IMR-90 (cell line): Measurements from ENCODE around the gene A3GALT2. TPM values are rescaled to one million over a fixed set of nuclear protein-coding genes. Genes with fewer than 3 reads are reported as not detected.

Source experiments
- ATAC-seq: fragments of 200-7000 bp; cut with Tn5 transposase; 2 replicates; pipeline ENCODE4 v1.9.1; 2020; ENCODE audit warnings: low read depth, mild to moderate bottlenecking, moderate library complexity
- BruUV-seq: library from RNA; stranded (reverse); fragments of 400-500 nt; replicated peaks from 2 replicates; lab custom pipeline; 2021; lab: Mats Ljungman, UMichigan
- CTCF ChIA-PET: fragments of 300-600 bp; formaldehyde crosslinking; extraction: SDS; loops from one replicate; lab custom pipeline; 2021; ENCODE audit warnings: antibody characterized with exemption; lab: Yijun Ruan, JAX
- POLR2A ChIA-PET: fragments of 300-600 bp; sonication (Branson Sonifier 250); formaldehyde crosslinking; loops from one replicate; lab custom pipeline; 2022; ENCODE audit warnings: antibody characterized with exemption; ENCODE audit not compliant: unreplicated experiment; lab: Charles Lee
- DNase-seq: peaks from one replicate; pipeline ENCODE4 v3.0.0; 2013
- H2AFZ ChIP-seq: replicated peaks from 2 replicates; pipeline ENCODE3; 2013; ENCODE audit warnings: low read length, mild to moderate bottlenecking; ENCODE audit not compliant: poor library complexity
- H2AK5ac ChIP-seq: 2 replicates; pipeline ENCODE4 v1.6.1; 2013; ENCODE audit warnings: low read depth, low read length, inconsistent platforms
- H2AK9ac ChIP-seq: replicated peaks from 2 replicates; pipeline ENCODE3; 2013; ENCODE audit warnings: mild to moderate bottlenecking, low read depth, low read length, moderate library complexity; ENCODE audit not compliant: poor library complexity
- H2BK120ac ChIP-seq: 2 replicates; pipeline ENCODE4 v1.6.1; 2013; ENCODE audit warnings: low read depth, low read length, inconsistent platforms
- H2BK15ac ChIP-seq: 3 replicates; pipeline ENCODE4 v1.6.1; 2013; ENCODE audit warnings: low read depth, low read length, inconsistent platforms
- H2BK20ac ChIP-seq: 2 replicates; pipeline ENCODE4 v1.6.1; 2013; ENCODE audit warnings: low read depth, mild to moderate bottlenecking, inconsistent platforms, low read length, moderate library complexity
- H2BK5ac ChIP-seq: 2 replicates; pipeline ENCODE4 v1.6.1; 2013; ENCODE audit warnings: mild to moderate bottlenecking, low read depth, low read length, inconsistent platforms; ENCODE audit not compliant: poor library complexity, severe bottlenecking
- H3K14ac ChIP-seq: replicated peaks from 2 replicates; pipeline ENCODE4 v1.6.1; 2013; ENCODE audit warnings: low read depth, low read length, inconsistent platforms
- H3K18ac ChIP-seq: 2 replicates; pipeline ENCODE4 v1.6.1; 2013; ENCODE audit warnings: low read depth, low read length, control low read depth
- H3K23ac ChIP-seq: 2 replicates; pipeline ENCODE4 v1.6.1; 2013; ENCODE audit warnings: low read depth, low read length, inconsistent platforms
- H3K27ac ChIP-seq: 2 replicates; pipeline ENCODE4 v1.5.1; 2013; ENCODE audit warnings: mild to moderate bottlenecking, control low read depth, low read length; ENCODE audit not compliant: insufficient read depth
- H3K27me3 ChIP-seq: 2 replicates; pipeline ENCODE4 v1.6.1; 2013; ENCODE audit warnings: low read length; ENCODE audit not compliant: control insufficient read depth, insufficient read depth
- H3K36me3 ChIP-seq: 2 replicates; pipeline ENCODE4 v1.6.1; 2013; ENCODE audit warnings: low read length, mixed read lengths; ENCODE audit not compliant: control insufficient read depth, insufficient read depth
- H3K4ac ChIP-seq: 2 replicates; pipeline ENCODE4 v1.6.1; 2013; ENCODE audit warnings: low read depth, low read length, inconsistent platforms
- H3K4me1 ChIP-seq: 2 replicates; pipeline ENCODE4 v1.6.1; 2013; ENCODE audit warnings: low read length, mixed read lengths; ENCODE audit not compliant: control insufficient read depth, insufficient read depth
- H3K4me2 ChIP-seq: 2 replicates; pipeline ENCODE4 v1.6.1; 2013; ENCODE audit warnings: low read depth, mild to moderate bottlenecking, control low read depth, low read length, moderate library complexity
- H3K4me3 ChIP-seq: 2 replicates; pipeline ENCODE4 v1.5.1; 2013; ENCODE audit warnings: low read depth, mild to moderate bottlenecking, control low read depth, low read length, moderate library complexity; ENCODE audit not compliant: insufficient read depth
- H3K56ac ChIP-seq: 2 replicates; pipeline ENCODE4 v1.6.1; 2013; ENCODE audit warnings: low read length, inconsistent platforms; ENCODE audit not compliant: insufficient read depth; ENCODE audit errors: extremely low read depth
- H3K79me1 ChIP-seq, 2 experiments: 2 replicates each; pipeline ENCODE4 v1.6.1; 2013; ENCODE audit warnings: low read length in 2 of 2, inconsistent platforms in 1 of 2, low read depth in 1 of 2
- H3K9ac ChIP-seq: 2 replicates; pipeline ENCODE4 v1.6.1; 2013; ENCODE audit warnings: low read depth, low read length, control low read depth
- H3K9me1 ChIP-seq: 2 replicates; pipeline ENCODE4 v1.6.1; 2013; ENCODE audit warnings: low read length, inconsistent platforms; ENCODE audit not compliant: insufficient read depth
- H3K9me3 ChIP-seq: 2 replicates; pipeline ENCODE4 v1.6.1; 2013; ENCODE audit warnings: low read length; ENCODE audit not compliant: control insufficient read depth, insufficient read depth
- H4K20me1 ChIP-seq: 2 replicates; pipeline ENCODE4 v1.6.1; 2013; ENCODE audit warnings: low read length, inconsistent platforms; ENCODE audit not compliant: insufficient read depth
- H4K5ac ChIP-seq: 2 replicates; pipeline ENCODE4 v1.6.1; 2013; ENCODE audit warnings: mild to moderate bottlenecking, low read depth, low read length, control low read depth
- H4K8ac ChIP-seq, 2 experiments: 2 replicates each; pipeline ENCODE4 v1.6.1; 2013; ENCODE audit warnings: low read depth in 2 of 2, low read length in 2 of 2, control low read depth in 1 of 2, inconsistent platforms in 1 of 2
- H4K91ac ChIP-seq: 2 replicates; pipeline ENCODE4 v1.6.1; 2013; ENCODE audit warnings: low read depth, low read length, inconsistent platforms; ENCODE audit not compliant: insufficient read depth
- BHLHE40 ChIP-seq: fragments of 150-350 bp; IDR thresholded peaks from 2 replicates; pipeline ENCODE4 v1.6.1; 2016; ENCODE audit warnings: mild to moderate bottlenecking, low read depth, low read length
- CEBPB ChIP-seq: IDR thresholded peaks from 2 replicates; pipeline ENCODE4 v1.6.1; 2012; ENCODE audit warnings: low read depth, low read length, improper control_type of control experiment
- CHD1 ChIP-seq: IDR thresholded peaks from 2 replicates; pipeline ENCODE4 v1.6.1; 2012; ENCODE audit warnings: low read depth, low read length, improper control_type of control experiment
- CTCF ChIP-seq: conservative IDR thresholded peaks from 2 replicates; pipeline ENCODE4 v1.5.1; 2012; ENCODE audit warnings: mild to moderate bottlenecking, low read depth, low read length, improper control_type of control experiment
- ELK1 ChIP-seq: fragments of 150-350 bp; IDR thresholded peaks from 2 replicates; pipeline ENCODE4 v1.6.1; 2016; ENCODE audit warnings: low read depth, mild to moderate bottlenecking, low read length, moderate library complexity, borderline replicate concordance
- FOS ChIP-seq: fragments of 150-350 bp; IDR thresholded peaks from 2 replicates; pipeline ENCODE4 v1.6.1; 2016; ENCODE audit warnings: low read depth, low read length
- MAFK ChIP-seq: IDR thresholded peaks from 2 replicates; pipeline ENCODE4 v1.6.1; 2012; ENCODE audit warnings: low read depth, low read length, improper control_type of control experiment
- MAZ ChIP-seq: IDR thresholded peaks from 2 replicates; pipeline ENCODE4 v1.6.1; 2012; ENCODE audit warnings: low read depth, mild to moderate bottlenecking, low read length, improper control_type of control experiment, moderate library complexity, borderline replicate concordance
- MXI1 ChIP-seq: IDR thresholded peaks from 2 replicates; pipeline ENCODE4 v1.6.1; 2012; ENCODE audit warnings: low read depth, mild to moderate bottlenecking, low read length, moderate library complexity, borderline replicate concordance
- RCOR1 ChIP-seq: IDR thresholded peaks from 2 replicates; pipeline ENCODE4 v1.6.1; 2012; ENCODE audit warnings: mild to moderate bottlenecking, low read length, improper control_type of control experiment; ENCODE audit not compliant: insufficient replicate concordance
- SMC3 ChIP-seq: fragments of 150-350 bp; IDR thresholded peaks from 2 replicates; pipeline ENCODE4 v1.6.1; 2016; ENCODE audit warnings: low read depth, mild to moderate bottlenecking, antibody characterized with exemption, low read length, moderate library complexity
- USF2 ChIP-seq: fragments of 150-350 bp; IDR thresholded peaks from 2 replicates; pipeline ENCODE4 v1.6.1; 2017; ENCODE audit warnings: mild to moderate bottlenecking, antibody characterized with exemption, low read length, low read depth
- WGBS, 2 experiments: methylation state at CpG; one replicate each; pipeline versions ENCODE4 v1.1.5 to v1.1.7; 2013; ENCODE audit warnings: missing lambda C conversion rate in 2 of 2; ENCODE audit not compliant: insufficient read length in 1 of 2; ENCODE audit errors: extremely low coverage in 2 of 2; 5-methylcytosine and 5-hydroxymethylcytosine counted together
- dilution Hi-C: fragments of 300-500 bp; cut with HindIII; formaldehyde crosslinking; loops from one replicate; pipeline ENCODE4 v1.14.3; 2018; ENCODE audit warnings: low sequenced_read_pairs; ENCODE audit not compliant: unreplicated experiment
- in situ Hi-C: fragments of 300-500 bp; cut with MboI; formaldehyde crosslinking; loops from 3 replicates; pipeline ENCODE4 v1.14.3; 2019; ENCODE audit warnings: low sequenced_read_pairs, inconsistent platforms, mixed read lengths
- intact Hi-C: fragments of 100-400 bp; cut with micrococcal nuclease; formaldehyde crosslinking; loops from 2 replicates; pipeline ENCODE4 v1.10.0; 2022
- polyA plus RNA-seq, 3 experiments: library from polyadenylated mRNA; depleted of rRNA; stranded (reverse); fragments of >200 nt; gene quantifications; 2 replicates each; pipeline ENCODE4 v1.2.3, GENCODE V29; 2012; ENCODE audit warnings: low replicate concordance in 1 of 3
- total RNA-seq: library from RNA; depleted of rRNA; stranded (reverse); fragments of >200 nt; gene quantifications from 2 replicates; pipeline ENCODE4 v1.2.3, GENCODE V29; 2012

A3GALT2 gene
- total and polyA plus RNA-seq, 2 of the 4 experiments (the other 2 are of a cell fraction): not detected

- H2AK5ac ChIP-seq: peak overlapping the region; percentile 87
- H4K91ac ChIP-seq: peak overlapping the region; percentile 75
- peak overlapping the region; percentile 85 for H2BK5ac ChIP-seq
- H3K79me1 ChIP-seq: peaks cover 0 to 54% of the 10 kb centered on the region in 2 experiments; a peak in 2 of 4 replicates
- peak overlapping the region; percentile 9 for H2AFZ ChIP-seq
- H3K9me3 ChIP-seq: no peaks in the 10 kb centered on the region
- no peaks in the 10 kb centered on the region for H3K27me3 ChIP-seq
- ChIA-PET CTCF (interaction anchor here (0.6 to 0.9 kb wide), 4 partner anchors 13 to 417 kb away, joined by 3 to 4 read pairs (median 3); no protein-coding TSS in a partner anchor), POLR2A (no interaction called here)
- peak overlapping the region; percentile 5; the same call in 1 of the 2 replicates for H3K56ac ChIP-seq
- dilution Hi-C loops: no loop called here
- H3K4me2 ChIP-seq: peak overlapping the region; percentile 38
- peak overlapping the region; percentile 11; the same call in 1 of the 2 replicates for H4K5ac ChIP-seq
- H2BK20ac ChIP-seq: peak overlapping the region; percentile 37; the same call in 1 of the 2 replicates
- H3K4me1 ChIP-seq: peaks cover 54% of the 10 kb centered on the region
- intact Hi-C loops: no loop called here
- peak overlapping the region; percentile 32; the same call in 1 of the 3 replicates for H2BK15ac ChIP-seq
- 17% methylated on average over 1 of the region's 7 CpGs; no CpG with 5 or more reads in 1 of the 2 experiments for WGBS, 2 experiments
- in situ Hi-C loops: no loop called here
- H4K8ac ChIP-seq: peak overlapping the region; percentile 1 to 48; a peak in 2 of 4 replicates
- peak overlapping the region; percentile 63 for H2AK9ac ChIP-seq
- H3K4ac ChIP-seq: peak overlapping the region; percentile 70
- peaks cover 91% of the 10 kb centered on the region for H4K20me1 ChIP-seq
- H3K23ac ChIP-seq: peak overlapping the region; percentile 61; the same call in 1 of the 2 replicates
- H2BK120ac ChIP-seq: peak overlapping the region; percentile 32; the same call in 1 of the 2 replicates
- H3K36me3 ChIP-seq: peaks cover 20% of the 10 kb centered on the region
- TF ChIP-seq CTCF: no peak
- TF ChIP-seq RCOR1: peak; percentile 85
- peak; percentile 59 for TF ChIP-seq BHLHE40
- peak; percentile 24; the same call in 1 of the 2 replicates for TF ChIP-seq SMC3
- TF ChIP-seq CHD1: no peak
- TF ChIP-seq MXI1: peak; percentile 81
- TF ChIP-seq MAFK: peak; percentile 38; the same call in 1 of the 2 replicates
- TF ChIP-seq MAZ: peak; percentile 97
- no peak for TF ChIP-seq ELK1
- peak; percentile 0; the same call in 1 of the 2 replicates for TF ChIP-seq CEBPB
- TF ChIP-seq USF2: 0 out of 2 replicates have a peak, but pooled peaks have one; percentile 11
- peak; percentile 86 for TF ChIP-seq FOS
- peak overlapping the region; percentile 64 for H3K14ac ChIP-seq
- ATAC-seq (peak; percentile 74), DNase-seq (peak; percentile 99)
- H3K9me1 ChIP-seq: peaks cover 36% of the 10 kb centered on the region
- peak overlapping the region; percentile 31 for H3K9ac ChIP-seq
- H3K27ac ChIP-seq: peak overlapping the region; percentile 81
- H3K18ac ChIP-seq: peak overlapping the region; percentile 10
- BruUV-seq: no TSS peak
- no peak overlapping the region for H3K4me3 ChIP-seq
These were observed 21.3 kb upstream of the A3GALT2 start for GRCh38 chr1:33342041-33342723.
